Measurements from ENCODE around the gene SLK. TPM values are rescaled to one million over a fixed set of nuclear protein-coding genes. Genes with fewer than 3 reads are reported as not detected.
A peak's percentile ranks its signal among the peaks of the same experiment; 100 is the strongest.

Gene SLK
- total RNA-seq, 1 donor from 2014 or later = 36.1 TPM

GRCh38 chr10:103977204-103977603 lies 10.3 kb downstream of the SLK start:
- no peak overlapping the region for H3K4me3 ChIP-seq
- DNase-seq = no peak
- no peaks in the 10 kb centered on the region for H3K27me3 ChIP-seq (ENCODE audit: low read depth)
- intact Hi-C loops (cut with micrococcal nuclease) = no loop called here
- H3K4me1 ChIP-seq = peaks cover 34% of the 10 kb centered on the region
- no peak overlapping the region for H3K27ac ChIP-seq (replicated peaks)
- no peaks in the 10 kb centered on the region for H3K36me3 ChIP-seq
- H3K9me3 ChIP-seq (replicated peaks) = no peaks in the 10 kb centered on the region
- TF ChIP-seq CTCF (IDR thresholded peaks at IDR 0.05; ENCODE audit: borderline replicate concordance) = no peak

- H3K9me3 ChIP-seq (replicated peaks) = no peaks in the 10 kb centered on the region
- H3K27me3 ChIP-seq (ENCODE audit: low read depth) = no peaks in the 10 kb centered on the region
- TF ChIP-seq CTCF (IDR thresholded peaks at IDR 0.05; ENCODE audit: borderline replicate concordance) = no peak
- no peak overlapping the region for H3K27ac ChIP-seq (replicated peaks)
- H3K36me3 ChIP-seq = no peaks in the 10 kb centered on the region
- H3K4me1 ChIP-seq = peaks cover 44% of the 10 kb centered on the region
- intact Hi-C loops (cut with micrococcal nuclease) = no loop called here
- H3K4me3 ChIP-seq = no peak overlapping the region
- DNase-seq = no peak
These were observed 12.6 kb downstream of the SLK start for GRCh38 chr10:103979530-103979929.

GRCh38 chr10:103980288-103980906 lies 13.5 kb downstream of the SLK start:
- no peak overlapping the region for H3K27ac ChIP-seq (replicated peaks)
- intact Hi-C loops (cut with micrococcal nuclease) = no loop called here
- no peak for DNase-seq
- no peaks in the 10 kb centered on the region for H3K27me3 ChIP-seq (ENCODE audit: low read depth)
- peaks cover 52% of the 10 kb centered on the region for H3K4me1 ChIP-seq
- no peaks in the 10 kb centered on the region for H3K9me3 ChIP-seq (replicated peaks)
- no peak overlapping the region for H3K4me3 ChIP-seq
- no peaks in the 10 kb centered on the region for H3K36me3 ChIP-seq
- no peak for TF ChIP-seq CTCF (IDR thresholded peaks at IDR 0.05; ENCODE audit: borderline replicate concordance)

- Histone ChIP-seq H3K4me1 (peaks cover 64% of the 10 kb centered on the region), H3K36me3 (no peaks in the 10 kb centered on the region), H3K27ac (replicated peaks) (no peak overlapping the region), H3K4me3 (no peak overlapping the region), H3K27me3 (ENCODE audit: low read depth) (no peaks in the 10 kb centered on the region), H3K9me3 (replicated peaks) (no peaks in the 10 kb centered on the region)
- intact Hi-C loops (cut with micrococcal nuclease) = no loop called here
- DNase-seq = no peak
- peak; percentile 44 for TF ChIP-seq CTCF (IDR thresholded peaks at IDR 0.05; ENCODE audit: borderline replicate concordance)
These were observed 15.7 kb downstream of the SLK start for GRCh38 chr10:103982639-103983038.

- Histone ChIP-seq H3K27me3 (ENCODE audit: low read depth) (no peaks in the 10 kb centered on the region), H3K27ac (replicated peaks) (no peak overlapping the region), H3K36me3 (no peaks in the 10 kb centered on the region), H3K4me1 (peaks cover 70% of the 10 kb centered on the region), H3K9me3 (replicated peaks) (no peaks in the 10 kb centered on the region), H3K4me3 (no peak overlapping the region)
- DNase-seq = no peak
- TF ChIP-seq CTCF (IDR thresholded peaks at IDR 0.05; ENCODE audit: borderline replicate concordance) = no peak
- intact Hi-C loops (cut with micrococcal nuclease) = no loop called here
These were observed 16.5 kb downstream of the SLK start for GRCh38 chr10:103983367-103983911.

Measured in left ventricle myocardium inferior (tissue), 1 donor.